GM18526 (cell line): ENCODE results near the gene MRO.

Source experiments
- POLR2A ChIP-seq: IDR thresholded peaks from 3 replicates; pipeline ENCODE4 v1.6.1; 2011; ENCODE audit not compliant: insufficient read length; ENCODE audit errors: extremely low read depth

Gene MRO

GRCh38 chr18:50813353-50813752 lies 6.5 kb downstream of the MRO start:
- TF ChIP-seq POLR2A: no peak

GRCh38 chr18:50812834-50813233 lies 7.0 kb downstream of the MRO start:
- no peak for TF ChIP-seq POLR2A

- no peak for TF ChIP-seq POLR2A
These were observed 12.6 kb downstream of the MRO start for GRCh38 chr18:50807176-50807575.

- TF ChIP-seq POLR2A: no peak
These were observed 13.6 kb downstream of the MRO start for GRCh38 chr18:50806208-50806616.

GRCh38 chr18:50805732-50806131 lies 14.1 kb downstream of the MRO start:
- TF ChIP-seq POLR2A: no peak

DNA sequence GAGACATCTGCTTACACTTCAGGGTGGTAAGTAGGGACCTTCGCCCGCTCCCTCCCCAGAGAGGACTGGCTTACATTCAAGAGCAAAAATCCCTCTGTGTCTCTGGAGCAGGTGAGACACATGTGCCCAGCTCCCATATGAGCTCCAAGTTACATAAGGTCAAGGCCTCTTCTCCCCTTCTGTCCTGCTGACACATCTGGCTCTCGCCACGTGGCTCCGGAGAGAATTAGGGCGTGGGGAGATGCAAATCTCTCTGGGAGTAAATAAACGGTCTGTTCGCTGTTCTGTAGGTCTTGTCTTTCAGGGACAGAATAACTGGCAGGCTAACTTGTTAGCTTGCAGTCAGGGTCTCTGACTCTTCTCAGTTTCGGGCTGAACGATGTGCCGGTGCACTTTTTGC lies 16.2 kb downstream of the MRO start:
- no peak for TF ChIP-seq POLR2A

GRCh38 chr18:50802141-50802540 lies 17.7 kb downstream of the MRO start:
- TF ChIP-seq POLR2A: no peak

- no peak for TF ChIP-seq POLR2A
These were observed 22.7 kb downstream of the MRO start for GRCh38 chr18:50797142-50797541.

DNA sequence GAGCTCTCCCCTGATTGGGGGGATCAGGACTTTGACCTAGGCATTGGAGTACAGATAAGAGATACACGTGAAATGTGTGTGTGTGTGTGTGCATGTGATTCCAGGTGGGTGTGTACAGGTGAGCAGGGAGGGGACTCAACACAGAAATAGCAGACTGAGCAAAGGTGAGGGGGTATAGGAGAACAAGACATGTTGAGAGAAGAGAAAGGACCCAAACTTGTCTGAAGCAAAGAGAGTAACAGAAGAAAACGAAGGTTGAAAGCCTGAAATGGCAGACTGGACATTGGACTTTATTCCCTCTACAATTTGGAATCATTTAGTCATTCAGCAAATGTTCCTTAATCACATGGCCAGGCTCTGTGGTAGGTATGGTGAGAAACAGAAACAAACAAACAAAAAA lies 23.3 kb downstream of the MRO start:
- no peak for TF ChIP-seq POLR2A

GRCh38 chr18:50793641-50794565 lies 25.9 kb downstream of the MRO start:
- no peak for TF ChIP-seq POLR2A

- no peak for TF ChIP-seq POLR2A
These were observed 26.9 kb downstream of the MRO start for GRCh38 chr18:50792885-50793284.

DNA sequence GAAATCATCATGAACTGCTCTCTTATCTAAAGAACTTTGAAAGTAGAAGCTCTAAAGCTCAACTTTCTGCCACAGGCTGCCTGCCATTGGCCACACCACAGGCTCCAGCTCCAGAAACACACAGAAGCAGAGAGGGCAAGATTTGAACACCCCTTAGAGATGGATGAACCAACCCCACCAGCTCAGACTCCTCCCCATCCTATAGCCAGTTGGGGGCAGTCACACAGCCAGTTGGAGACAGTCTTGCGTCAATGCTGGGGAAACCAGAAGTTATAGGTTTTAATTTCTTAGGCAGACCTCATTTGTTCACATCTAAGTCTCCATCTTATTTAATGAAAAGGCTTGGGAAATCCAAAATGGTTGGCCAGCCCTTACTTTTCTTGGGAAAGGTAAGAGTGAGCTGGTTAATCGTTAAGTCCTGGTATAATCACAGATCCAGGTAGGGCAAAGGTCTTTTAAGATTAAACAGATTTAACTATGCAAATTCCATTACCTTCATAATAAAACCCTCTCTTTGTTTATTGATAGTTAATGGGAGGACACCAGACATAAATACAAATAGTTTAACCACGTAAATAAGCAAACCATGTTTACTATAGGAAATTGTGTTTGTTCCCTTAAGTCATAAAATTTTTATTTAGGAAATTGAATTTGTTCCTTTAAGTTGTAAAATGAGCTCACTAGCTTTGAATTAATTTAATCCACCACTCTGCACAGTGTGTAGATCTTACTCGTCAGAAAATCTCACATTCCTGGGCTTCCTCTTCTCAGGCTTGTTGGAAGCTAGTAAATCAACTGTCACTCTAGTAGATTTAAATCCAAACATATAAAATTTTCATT lies 28.0 kb downstream of the MRO start:
- TF ChIP-seq POLR2A: no peak

DNA sequence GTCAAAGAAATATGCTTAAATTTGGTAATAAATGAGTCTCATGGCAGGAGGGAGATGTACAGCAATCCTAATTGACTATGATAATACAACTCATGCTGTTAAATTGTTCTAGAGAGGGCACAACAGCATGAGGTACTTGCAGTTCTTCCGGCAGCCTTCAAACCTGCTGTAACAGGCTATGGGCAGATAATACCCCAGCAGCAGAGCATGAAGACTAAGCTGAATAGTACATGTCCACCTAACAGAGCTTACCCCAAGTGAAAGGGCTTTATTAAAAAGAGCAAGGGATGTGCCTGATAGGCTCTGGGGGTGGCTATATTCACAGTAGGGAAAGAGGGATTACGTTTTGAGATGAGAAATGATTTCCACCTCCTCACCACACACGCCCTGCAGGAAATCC lies 28.9 kb downstream of the MRO start:
- no peak for TF ChIP-seq POLR2A

DNA sequence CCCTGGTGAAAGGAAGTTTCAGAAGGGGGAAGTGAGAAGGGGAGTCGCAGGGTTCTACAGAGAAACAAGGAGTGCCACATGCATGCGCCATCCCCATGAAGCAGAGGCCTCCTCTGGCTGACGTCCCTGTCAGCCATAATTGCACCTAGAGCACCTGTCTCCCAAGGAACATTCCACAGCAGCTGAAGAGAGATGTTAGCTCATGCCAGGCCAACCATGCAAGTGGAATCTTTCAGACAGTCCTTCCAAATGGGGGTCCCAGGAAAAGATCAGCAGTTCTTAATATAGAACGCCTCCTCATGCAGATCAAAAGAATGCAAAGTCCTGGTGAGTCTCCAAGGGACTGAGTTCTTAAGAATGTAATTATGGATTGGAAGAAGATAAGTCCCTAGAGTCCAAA lies 29.6 kb downstream of the MRO start:
- TF ChIP-seq POLR2A: no peak

- TF ChIP-seq POLR2A: no peak
These were observed 31.5 kb downstream of the MRO start for GRCh38 chr18:50788284-50788683.

- TF ChIP-seq POLR2A: no peak
These were observed 33.0 kb downstream of the MRO start for GRCh38 chr18:50786864-50787263.
